Astrocyte (in vitro differentiated cells and primary cell): ENCODE results near the gene ASCL5. TPM values are rescaled to one million over a fixed set of nuclear protein-coding genes. Genes with fewer than 3 reads are reported as not detected.

Experiments used
- DNase-seq: peaks from one replicate; pipeline ENCODE4 v3.0.0-alpha.2; 2010; ENCODE audit warnings: low read depth
- FAIRE-seq: peaks from 2 replicates; lab custom pipeline; 2011; peaks lifted over from hg19 to GRCh38; lab: Jason Lieb, UNC
- H2AFZ ChIP-seq: 2 replicates; pipeline ENCODE4 v1.6.0; 2012; ENCODE audit warnings: low read depth, low read length, inconsistent platforms
- H3K27ac ChIP-seq: 2 replicates; pipeline ENCODE4 v1.5.1; 2011; ENCODE audit warnings: low read depth, low read length, inconsistent platforms
- H3K27me3 ChIP-seq: 2 replicates; pipeline ENCODE4 v1.6.0; 2011; ENCODE audit warnings: low read length, inconsistent platforms; ENCODE audit not compliant: insufficient read depth
- H3K36me3 ChIP-seq: 2 replicates; pipeline ENCODE4 v1.5.1; 2011; ENCODE audit warnings: low read length, inconsistent platforms; ENCODE audit not compliant: insufficient read depth
- H3K4me1 ChIP-seq: 2 replicates; pipeline ENCODE4 v1.5.1; 2011; ENCODE audit warnings: low read length, inconsistent platforms; ENCODE audit not compliant: insufficient read depth
- H3K4me2 ChIP-seq: 2 replicates; pipeline ENCODE4 v1.6.0; 2012; ENCODE audit warnings: low read length, inconsistent platforms
- H3K4me3 ChIP-seq: 2 replicates; pipeline ENCODE4 v1.5.1; 2011; ENCODE audit warnings: low read depth, mild to moderate bottlenecking, low read length, inconsistent platforms; ENCODE audit not compliant: insufficient read depth
- H3K79me2 ChIP-seq: 2 replicates; pipeline ENCODE4 v1.6.0; 2012; ENCODE audit warnings: mild to moderate bottlenecking, low read length, inconsistent platforms; ENCODE audit not compliant: insufficient read depth
- H3K9ac ChIP-seq: 2 replicates; pipeline ENCODE4 v1.6.0; 2012; ENCODE audit warnings: mild to moderate bottlenecking, low read length, inconsistent platforms
- H3K9me3 ChIP-seq: 2 replicates; pipeline ENCODE4 v1.5.1; 2012; ENCODE audit warnings: low read depth, mild to moderate bottlenecking, low read length, inconsistent platforms; ENCODE audit not compliant: insufficient read depth
- H4K20me1 ChIP-seq: 2 replicates; pipeline ENCODE4 v1.6.0; 2012; ENCODE audit warnings: low read length, inconsistent platforms; ENCODE audit not compliant: insufficient read depth
- H3K27ac Mint-ChIP-seq: one replicate; pipeline ENCODE4 v1.8.0; 2021; ENCODE audit warnings: mild to moderate bottlenecking, mixed read lengths; ENCODE audit not compliant: unreplicated experiment
- H3K27me3 Mint-ChIP-seq: one replicate; pipeline ENCODE4 v1.8.0; 2021; ENCODE audit warnings: low read depth, mixed read lengths; ENCODE audit not compliant: unreplicated experiment
- H3K36me3 Mint-ChIP-seq: one replicate; pipeline ENCODE4 v1.8.0; 2021; ENCODE audit warnings: low read depth, mixed read lengths; ENCODE audit not compliant: unreplicated experiment
- H3K4me1 Mint-ChIP-seq: one replicate; pipeline ENCODE4 v1.8.0; 2021; ENCODE audit warnings: low read depth, mixed read lengths; ENCODE audit not compliant: unreplicated experiment
- H3K4me3 Mint-ChIP-seq: one replicate; pipeline ENCODE4 v1.8.0; 2021; ENCODE audit warnings: mild to moderate bottlenecking, moderate library complexity, mixed read lengths; ENCODE audit not compliant: unreplicated experiment
- H3K9me3 Mint-ChIP-seq: one replicate; pipeline ENCODE4 v1.8.0; 2021; ENCODE audit warnings: mild to moderate bottlenecking, mixed read lengths; ENCODE audit not compliant: unreplicated experiment
- CTCF ChIP-seq: IDR thresholded peaks from 2 replicates; pipeline ENCODE4 v1.5.1; 2011; ENCODE audit warnings: low read depth, mild to moderate bottlenecking, inconsistent platforms, low read length, moderate library complexity; ENCODE audit not compliant: insufficient read depth
- EZH2 ChIP-seq: IDR thresholded peaks from 2 replicates; pipeline ENCODE4 v1.6.1; 2012; ENCODE audit warnings: mild to moderate bottlenecking, low read length, inconsistent platforms; ENCODE audit not compliant: insufficient read depth
- total RNA-seq: library from RNA; stranded (reverse); gene quantifications from 2 replicates; pipeline ENCODE4 v1.2.1, GENCODE V29; 2021

The ASCL5 gene
- total RNA-seq, 1 donor from 2014 or later, result not detected

GRCh38 chr1:201123866-201124265, 3.1 kb downstream of the ASCL5 start:
- no peak for TF ChIP-seq EZH2
- no peak for TF ChIP-seq CTCF
- Mint-ChIP-seq H3K27ac (no peak overlapping the region), H3K4me3 (no peak overlapping the region), H3K36me3 (no peaks in the 10 kb centered on the region), H3K9me3 (no peaks in the 10 kb centered on the region), H3K27me3 (peaks cover 48% of the 10 kb centered on the region), H3K4me1 (peaks cover 11% of the 10 kb centered on the region)
- Histone ChIP-seq H4K20me1 (no peaks in the 10 kb centered on the region), H3K27ac (no peak overlapping the region), H3K9ac (no peak overlapping the region), H3K4me3 (no peak overlapping the region), H3K79me2 (no peaks in the 10 kb centered on the region), H3K4me1 (peaks cover 8% of the 10 kb centered on the region), H3K9me3 (no peaks in the 10 kb centered on the region), H3K36me3 (no peaks in the 10 kb centered on the region), H3K4me2 (no peak overlapping the region), H3K27me3 (peaks cover 41% of the 10 kb centered on the region), H2AFZ (no peak overlapping the region)
- DNase-seq (no peak), FAIRE-seq (no peak)

DNA sequence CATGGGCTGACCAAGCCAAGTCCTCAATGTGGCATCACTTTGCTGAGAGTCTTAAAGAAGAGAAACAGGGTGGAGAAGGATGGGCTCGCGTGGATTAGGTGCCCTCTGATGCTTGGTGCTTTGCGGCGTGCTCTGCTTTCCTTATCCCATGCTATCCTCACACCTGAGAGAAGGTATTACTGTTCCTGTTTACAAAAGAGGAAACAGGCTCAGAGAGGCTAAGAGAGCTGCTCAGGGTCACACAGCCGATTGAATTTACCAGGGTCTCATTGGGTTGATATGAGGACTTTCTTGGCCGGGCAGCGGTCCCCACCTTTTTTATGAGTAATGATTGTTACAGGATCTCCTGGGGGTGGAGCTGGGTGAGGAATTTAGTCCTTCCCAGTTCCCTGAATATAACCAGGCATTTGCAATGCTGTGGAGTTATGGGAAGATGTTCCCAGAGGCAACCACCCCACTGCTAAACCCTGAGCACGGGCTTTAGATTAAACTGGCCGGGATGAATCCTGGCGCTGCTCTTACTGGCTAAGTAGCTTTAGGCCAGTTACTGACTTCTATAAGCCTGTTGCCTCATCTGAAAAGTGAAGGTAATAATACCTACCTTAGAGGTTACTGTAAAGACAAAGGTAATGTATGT, 4.5 kb downstream of the ASCL5 start:
- no peak for DNase-seq
- no peak overlapping the region for H3K27ac Mint-ChIP-seq
- Histone ChIP-seq H3K27ac (no peak overlapping the region), H3K79me2 (no peaks in the 10 kb centered on the region), H3K27me3 (peaks cover 47% of the 10 kb centered on the region), H3K4me3 (no peak overlapping the region), H3K36me3 (no peaks in the 10 kb centered on the region), H3K9ac (no peak overlapping the region), H2AFZ (no peak overlapping the region), H4K20me1 (no peaks in the 10 kb centered on the region), H3K9me3 (no peaks in the 10 kb centered on the region), H3K4me2 (no peak overlapping the region), H3K4me1 (peaks cover 8% of the 10 kb centered on the region)
- H3K4me1 Mint-ChIP-seq, result peaks cover 5% of the 10 kb centered on the region
- peaks cover 49% of the 10 kb centered on the region for H3K27me3 Mint-ChIP-seq
- no peak overlapping the region for H3K4me3 Mint-ChIP-seq
- no peaks in the 10 kb centered on the region for H3K9me3 Mint-ChIP-seq
- no peaks in the 10 kb centered on the region for H3K36me3 Mint-ChIP-seq
- no peak for TF ChIP-seq EZH2
- TF ChIP-seq CTCF, result no peak
- no peak for FAIRE-seq
